GM19240 (cell line): ENCODE data around the gene GPN3.
"Not testable (repeated sequence)": the region's sequence is repeated elsewhere in the genome, so short reads cannot be mapped to it uniquely, and the experiment has no call there.

Experiments
- DNase-seq: peaks from one replicate; pipeline ENCODE4 v3.0.0; 2011; ENCODE audit warnings: low spot score; ENCODE audit not compliant: insufficient read length

The GPN3 gene

GRCh38 chr12:110468214-110469048 is at the start of gene GPN3, which contains the start of gene FAM216A:
GPN3 (minus strand) TSS chr12:110468257; CDS start chr12:110468203, 54 bp downstream.
FAM216A (plus strand) TSS chr12:110468845; CDS start chr12:110468876, 31 bp downstream.
- peak; percentile 87 for DNase-seq

- DNase-seq = no peak
Observed at GRCh38 chr12:110516995-110517394, 48.9 kb upstream of the GPN3 start.

- no peak for DNase-seq
Observed at GRCh38 chr12:110514363-110514762, 46.3 kb upstream of the GPN3 start.

GRCh38 chr12:110513842-110514241 is 45.8 kb upstream of the GPN3 start:
- no peak for DNase-seq

GRCh38 chr12:110508071-110508586 is 40.1 kb upstream of the GPN3 start:
- DNase-seq = no peak

- DNase-seq = no peak
Observed at GRCh38 chr12:110505332-110505731, 37.3 kb upstream of the GPN3 start.

- no peak for DNase-seq
Observed at GRCh38 chr12:110503432-110503831, 35.4 kb upstream of the GPN3 start.

- DNase-seq = peak; percentile 84
Observed at GRCh38 chr12:110501752-110502738, 34.0 kb upstream of the GPN3 start, which contains the start of the genes RAD9B and VPS29. RAD9B (plus strand) TSS chr12:110502331; CDS start chr12:110502338, 7 bp downstream. VPS29 (minus strand) TSS chr12:110502111; CDS start chr12:110502051, 60 bp downstream.

GRCh38 chr12:110501399-110501751 is 33.3 kb upstream of the GPN3 start:
- DNase-seq = no peak

GRCh38 chr12:110498984-110499706 is 31.1 kb upstream of the GPN3 start:
- no peak for DNase-seq

- DNase-seq = no peak
Observed at GRCh38 chr12:110475426-110475825, 7.4 kb upstream of the GPN3 start.

GRCh38 chr12:110467847-110468213 is 227 bp downstream of the GPN3 start:
- no peak for DNase-seq

GRCh38 chr12:110466791-110467190 is 1.3 kb downstream of the GPN3 start:
- DNase-seq = no peak

- DNase-seq = not testable (repeated sequence)
Observed at GRCh38 chr12:110465765-110466164, 2.3 kb downstream of the GPN3 start.

GRCh38 chr12:110465024-110465423 is 3.0 kb downstream of the GPN3 start:
- no peak for DNase-seq

- not testable (repeated sequence) for DNase-seq
Observed at GRCh38 chr12:110461189-110461588, 6.9 kb downstream of the GPN3 start.

GRCh38 chr12:110458756-110459155 is 9.3 kb downstream of the GPN3 start:
- DNase-seq = no peak

- no peak for DNase-seq
Observed at GRCh38 chr12:110453569-110454296, 14.3 kb downstream of the GPN3 start.

- no peak for DNase-seq
Observed at GRCh38 chr12:110451263-110451662, 16.8 kb downstream of the GPN3 start.

- peak; percentile 70 for DNase-seq
Observed at GRCh38 chr12:110449799-110450497, 18.1 kb downstream of the GPN3 start, which contains the start of gene ARPC3. ARPC3 (minus strand) TSS chr12:110450337; CDS start chr12:110450260, 77 bp downstream.
